ENCODE data around the gene SLC4A2.

DNA sequence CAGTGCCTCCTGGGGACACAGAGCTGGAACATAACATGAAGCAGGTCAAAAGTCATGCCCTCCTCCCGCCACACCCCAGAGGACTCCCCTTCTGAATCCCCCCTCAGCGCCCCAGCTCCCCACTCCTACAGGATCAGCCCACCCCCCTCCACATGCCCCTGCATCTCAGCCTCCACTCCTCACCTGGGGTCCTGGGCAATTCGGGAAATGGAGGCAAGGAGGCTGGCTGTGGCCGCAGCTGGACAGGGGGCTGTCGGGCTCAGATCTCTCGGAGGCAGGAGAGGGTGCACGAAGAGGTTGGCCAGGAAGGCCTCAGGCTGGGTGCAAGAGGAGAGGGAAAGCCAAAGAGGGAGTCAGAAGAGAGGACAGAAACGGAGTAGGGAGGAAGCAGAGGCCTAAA is 42.9 kb upstream of the SLC4A2 start:
- TF ChIP-seq POLR2A (IDR thresholded peaks at IDR 0.05; ENCODE audit: low read length) (no peak), GATA1 (IDR thresholded peaks at IDR 0.05; ENCODE audit: low read depth, low read length) (no peak)
